Fibroblast of lung (primary cell): Measurements from ENCODE around the gene UBE2Q2. TPM values are rescaled to one million over a fixed set of nuclear protein-coding genes. Genes with fewer than 3 reads are reported as not detected.

Experiments used
- DNase-seq, 2 donors: peaks; one replicate each; pipeline versions ENCODE4 v3.0.0 to v3.0.0-alpha.2; 2010; ENCODE audit warnings: low read depth in 2 of 2
- H2AFZ ChIP-seq: 2 replicates; pipeline ENCODE4 v1.5.1; 2012; ENCODE audit warnings: low read length, control low read depth, inconsistent platforms
- H3K27ac ChIP-seq: 2 replicates; pipeline ENCODE4 v1.5.1; 2011; ENCODE audit warnings: low read length, control low read depth; ENCODE audit not compliant: insufficient read depth
- H3K27me3 ChIP-seq: 2 replicates; pipeline ENCODE4 v1.5.1; 2011; ENCODE audit warnings: mild to moderate bottlenecking, low read length; ENCODE audit not compliant: control insufficient read depth, insufficient read depth
- H3K36me3 ChIP-seq: 2 replicates; pipeline ENCODE4 v1.5.1; 2011; ENCODE audit warnings: low read length; ENCODE audit not compliant: control insufficient read depth, insufficient read depth
- H3K4me1 ChIP-seq: 2 replicates; pipeline ENCODE4 v1.5.1; 2011; ENCODE audit warnings: low read length; ENCODE audit not compliant: control insufficient read depth, insufficient read depth; ENCODE audit errors: extremely low read depth
- H3K4me2 ChIP-seq: 2 replicates; pipeline ENCODE4 v1.5.1; 2011; ENCODE audit warnings: low read length, control low read depth; ENCODE audit not compliant: insufficient read depth; ENCODE audit errors: extremely low read depth
- H3K4me3 ChIP-seq, 4 experiments: fragments of 200-600 bp in 1 of 4; sonication (generic) in 1 of 4; replicated peaks in 1 of 4; 2 replicates each; pipeline ENCODE4 v1.5.1; 2011 to 2016; ENCODE audit warnings: low read length in 4 of 4, low read depth in 3 of 4, mild to moderate bottlenecking in 3 of 4, control low read depth in 2 of 4, inconsistent platforms in 1 of 4, mixed read lengths in 1 of 4; ENCODE audit not compliant: insufficient read depth in 1 of 4; ENCODE audit errors: control extremely low read depth in 1 of 4
- H3K79me2 ChIP-seq: 2 replicates; pipeline ENCODE4 v1.5.1; 2012; ENCODE audit warnings: mild to moderate bottlenecking, low read length, inconsistent platforms; ENCODE audit not compliant: control insufficient read depth, insufficient read depth
- H3K9ac ChIP-seq: 2 replicates; pipeline ENCODE4 v1.5.1; 2011; ENCODE audit warnings: mild to moderate bottlenecking, low read length, control low read depth; ENCODE audit not compliant: insufficient read depth
- H3K9me3 ChIP-seq: 2 replicates; pipeline ENCODE4 v1.5.1; 2012; ENCODE audit warnings: low read depth, low read length; ENCODE audit not compliant: control insufficient read depth, insufficient read depth
- H4K20me1 ChIP-seq: 2 replicates; pipeline ENCODE4 v1.5.1; 2011; ENCODE audit warnings: low read length; ENCODE audit not compliant: control insufficient read depth, insufficient read depth; ENCODE audit errors: extremely low read depth
- EZH2 ChIP-seq: IDR thresholded peaks from 2 replicates; pipeline ENCODE4 v1.5.1; 2012; ENCODE audit warnings: low read length, control low read depth, mild to moderate bottlenecking; ENCODE audit errors: missing control alignments
- polyA plus RNA-seq, 2 donors: library from polyadenylated mRNA; depleted of rRNA in 1 of 2; stranded (reverse) in 1 of 2; unstranded in 1 of 2; fragments of >200 nt; gene quantifications; 2 replicates each; pipeline ENCODE4 v1.2.1, GENCODE V29; 2011 to 2012; ENCODE audit warnings: missing spikeins in 1 of 2
- total RNA-seq: library from RNA; depleted of rRNA; stranded (reverse); fragments of >200 nt; gene quantifications from 2 replicates; pipeline ENCODE4 v1.2.1, GENCODE V29; 2014
- TF ChIP-seq, protein P1 (sequence below), 2 donors: IDR thresholded peaks in 1 of 2; conservative IDR thresholded peaks in 1 of 2; 1 replicate in 1 of 2; 2 replicates in 1 of 2; pipeline ENCODE4 v1.5.1; 2011 to 2012; ENCODE audit warnings: low read length in 2 of 2, control low read depth in 1 of 2, inconsistent platforms in 1 of 2, low read depth in 1 of 2, mild to moderate bottlenecking in 1 of 2

The UBE2Q2 gene
- total and polyA plus RNA-seq, 2 donors (not counting 1 experiment from before 2014, with no cell fraction given), result 55.7 to 62.6 TPM

- Histone ChIP-seq H3K79me2 (peaks cover 43% of the 10 kb centered on the region), H3K4me2 (peak overlapping the region; percentile 80), H4K20me1 (no peaks in the 10 kb centered on the region), H3K27ac (peak overlapping the region; percentile 84), H3K27me3 (no peaks in the 10 kb centered on the region), H3K36me3 (no peaks in the 10 kb centered on the region), H3K9ac (peak overlapping the region; percentile 91), H3K4me1 (peaks cover 7% of the 10 kb centered on the region), H2AFZ (peak overlapping the region; percentile 87), H3K4me3 (peak overlapping the region; percentile 88 to 97 (median 93)), H3K9me3 (no peaks in the 10 kb centered on the region)
- peak; percentile 56 to 58 for DNase-seq
- TF ChIP-seq, protein P1, sequence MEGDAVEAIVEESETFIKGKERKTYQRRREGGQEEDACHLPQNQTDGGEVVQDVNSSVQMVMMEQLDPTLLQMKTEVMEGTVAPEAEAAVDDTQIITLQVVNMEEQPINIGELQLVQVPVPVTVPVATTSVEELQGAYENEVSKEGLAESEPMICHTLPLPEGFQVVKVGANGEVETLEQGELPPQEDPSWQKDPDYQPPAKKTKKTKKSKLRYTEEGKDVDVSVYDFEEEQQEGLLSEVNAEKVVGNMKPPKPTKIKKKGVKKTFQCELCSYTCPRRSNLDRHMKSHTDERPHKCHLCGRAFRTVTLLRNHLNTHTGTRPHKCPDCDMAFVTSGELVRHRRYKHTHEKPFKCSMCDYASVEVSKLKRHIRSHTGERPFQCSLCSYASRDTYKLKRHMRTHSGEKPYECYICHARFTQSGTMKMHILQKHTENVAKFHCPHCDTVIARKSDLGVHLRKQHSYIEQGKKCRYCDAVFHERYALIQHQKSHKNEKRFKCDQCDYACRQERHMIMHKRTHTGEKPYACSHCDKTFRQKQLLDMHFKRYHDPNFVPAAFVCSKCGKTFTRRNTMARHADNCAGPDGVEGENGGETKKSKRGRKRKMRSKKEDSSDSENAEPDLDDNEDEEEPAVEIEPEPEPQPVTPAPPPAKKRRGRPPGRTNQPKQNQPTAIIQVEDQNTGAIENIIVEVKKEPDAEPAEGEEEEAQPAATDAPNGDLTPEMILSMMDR (conservative IDR thresholded peaks at IDR 0.05 in 1 of 2, IDR thresholded peaks at IDR 0.05 in 1 of 2; ENCODE audit: low read depth in 1 of 2, low read length in 2 of 2), result no peak
- TF ChIP-seq EZH2, result no peak
Observed at GRCh38 chr15:75843678-75844581, 683 bp downstream of the UBE2Q2 start.

DNA sequence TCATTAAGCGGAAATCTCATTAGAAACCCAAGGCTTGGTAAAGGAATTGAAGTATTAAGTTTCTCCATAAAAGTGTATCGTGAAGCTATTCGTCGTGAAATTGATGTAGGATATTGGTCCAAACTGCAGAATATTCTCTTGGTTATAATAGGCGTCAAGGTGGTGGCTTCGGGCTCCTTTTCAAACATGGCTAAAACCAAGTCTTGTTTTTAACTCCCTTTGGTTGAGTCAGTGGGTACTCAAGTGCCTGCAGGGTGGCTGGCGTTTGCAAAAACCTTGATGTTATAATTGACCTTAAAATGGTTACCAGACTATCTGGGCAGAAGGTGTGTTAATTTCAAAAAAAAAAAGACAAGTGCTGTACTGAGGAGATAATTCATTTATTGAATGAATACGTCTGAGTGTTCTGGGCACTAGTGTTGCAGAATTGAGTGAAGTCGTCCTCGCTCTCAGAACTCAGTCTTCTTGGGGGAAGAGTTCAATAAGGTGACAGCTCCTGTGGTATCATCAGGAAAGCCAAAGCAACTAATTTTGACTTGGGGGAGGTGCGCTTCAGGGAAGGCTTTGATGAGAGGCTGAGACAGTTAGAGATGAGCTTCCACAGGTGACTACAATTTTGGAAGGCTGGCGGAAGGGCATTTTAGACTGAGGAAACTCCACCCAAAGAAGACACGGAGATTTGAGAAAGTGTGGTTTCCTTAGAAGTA lies 1.5 kb downstream of the UBE2Q2 start:
- TF ChIP-seq EZH2, result no peak
- TF ChIP-seq, protein P1 (conservative IDR thresholded peaks at IDR 0.05 in 1 of 2, IDR thresholded peaks at IDR 0.05 in 1 of 2; ENCODE audit: low read depth in 1 of 2, low read length in 2 of 2), result no peak
- H3K27me3 ChIP-seq, result no peaks in the 10 kb centered on the region
- H3K36me3 ChIP-seq, result no peaks in the 10 kb centered on the region
- H3K4me2 ChIP-seq, result peak overlapping the region; percentile 80
- H3K9ac ChIP-seq, result peak overlapping the region; percentile 91
- H3K4me3 ChIP-seq, result peak overlapping the region; percentile 88 to 97 (median 93)
- no peak for DNase-seq
- no peaks in the 10 kb centered on the region for H3K9me3 ChIP-seq
- peak overlapping the region; percentile 84 for H3K27ac ChIP-seq
- H3K79me2 ChIP-seq, result peaks cover 51% of the 10 kb centered on the region
- peak overlapping the region; percentile 68 for H2AFZ ChIP-seq
- H3K4me1 ChIP-seq, result peaks cover 7% of the 10 kb centered on the region
- no peaks in the 10 kb centered on the region for H4K20me1 ChIP-seq

DNA sequence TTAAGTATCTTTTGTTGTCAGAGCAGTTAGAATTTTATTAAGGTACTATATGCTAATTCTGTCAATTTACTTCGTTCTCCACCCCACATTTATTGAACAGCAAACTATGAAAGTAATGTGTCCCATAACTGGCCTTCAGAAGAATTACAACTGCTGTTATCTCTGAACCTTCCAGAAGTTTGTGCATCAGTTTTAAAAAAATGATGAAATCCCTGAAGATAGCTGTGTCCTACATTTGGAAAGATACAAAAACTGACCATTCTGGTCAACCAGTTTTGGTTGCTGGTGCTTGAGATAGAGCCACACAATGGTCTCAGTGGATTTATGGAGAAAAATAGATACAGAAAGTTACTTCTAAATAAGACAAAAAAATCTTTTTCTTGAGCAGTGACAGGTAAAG lies 5.9 kb downstream of the UBE2Q2 start:
- no peak overlapping the region for H2AFZ ChIP-seq
- H3K9ac ChIP-seq, result no peak overlapping the region
- DNase-seq, result no peak
- no peaks in the 10 kb centered on the region for H3K36me3 ChIP-seq
- H3K9me3 ChIP-seq, result no peaks in the 10 kb centered on the region
- peaks cover 2% of the 10 kb centered on the region for H4K20me1 ChIP-seq
- H3K4me2 ChIP-seq, result no peak overlapping the region
- H3K4me3 ChIP-seq, result no peak overlapping the region
- TF ChIP-seq, protein P1 (conservative IDR thresholded peaks at IDR 0.05 in 1 of 2, IDR thresholded peaks at IDR 0.05 in 1 of 2; ENCODE audit: low read depth in 1 of 2, low read length in 2 of 2), result no peak
- no peak for TF ChIP-seq EZH2
- H3K79me2 ChIP-seq, result peaks cover 87% of the 10 kb centered on the region
- no peaks in the 10 kb centered on the region for H3K27me3 ChIP-seq
- no peak overlapping the region for H3K27ac ChIP-seq
- H3K4me1 ChIP-seq, result peaks cover 7% of the 10 kb centered on the region
